ENCODE results near the gene C16orf92.

C16orf92 gene

DNA sequence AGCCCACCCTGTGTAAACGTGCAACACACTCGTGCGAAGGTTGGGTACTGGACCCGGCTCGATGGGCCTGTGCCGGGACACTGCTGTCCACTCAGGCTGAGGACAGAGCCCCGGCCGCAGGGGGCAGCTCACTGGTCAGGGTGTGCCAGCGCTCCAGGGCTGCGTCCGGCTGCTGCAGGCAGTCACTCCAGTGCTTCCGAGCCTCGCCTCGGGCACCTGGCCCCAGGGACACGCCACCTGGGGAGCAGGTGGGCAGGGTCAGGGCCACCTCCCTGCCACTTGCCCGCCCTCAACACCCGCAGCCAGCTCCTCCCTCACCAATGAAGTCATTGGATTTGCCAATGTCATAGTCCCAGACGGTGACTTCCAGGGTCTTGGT is 16.9 kb upstream of the C16orf92 start:
- no peak overlapping the region for H3K4me3 ChIP-seq (ENCODE audit: low read depth, low read length)
- no peak for TF ChIP-seq CTCF (IDR thresholded peaks at IDR 0.05; ENCODE audit: borderline replicate concordance, insufficient read depth, low read depth, low read length)

DNA sequence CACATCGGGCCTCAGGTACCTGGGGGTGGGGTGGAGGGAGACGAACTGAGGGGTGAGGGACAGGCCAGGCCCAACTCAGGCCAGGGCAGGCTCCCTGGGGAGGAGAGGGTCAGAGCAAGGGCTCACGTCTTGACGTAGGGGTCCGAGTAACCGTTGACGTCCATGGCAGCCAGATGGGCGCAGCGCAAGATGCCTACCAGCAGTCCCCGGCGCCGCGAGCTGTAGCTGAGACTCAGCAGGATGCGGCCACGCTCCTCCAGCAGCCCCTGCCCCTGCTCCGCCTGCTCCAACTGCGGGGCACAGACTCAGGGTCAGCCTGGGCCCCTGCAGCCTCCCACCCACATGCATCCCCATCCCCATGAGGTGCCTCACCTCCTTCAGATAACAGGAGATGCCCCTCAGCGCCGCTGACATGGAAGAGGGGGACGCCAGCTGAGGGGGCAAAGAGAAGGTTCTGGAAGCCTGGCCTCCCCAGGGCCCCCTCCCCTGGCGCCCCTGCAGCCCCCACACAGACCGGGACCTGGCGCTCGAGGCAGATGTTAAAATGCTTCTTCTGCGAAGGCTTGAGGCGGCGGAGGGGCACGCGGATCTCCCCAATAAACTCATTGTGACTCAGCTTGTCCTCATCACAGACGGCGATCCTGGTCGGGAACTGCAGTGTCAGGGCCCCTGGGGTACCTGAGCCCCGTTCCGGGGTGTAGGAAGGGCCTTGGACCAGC is 16.2 kb upstream of the C16orf92 start:
- no peak for TF ChIP-seq CTCF (IDR thresholded peaks at IDR 0.05; ENCODE audit: borderline replicate concordance, insufficient read depth, low read depth, low read length)
- H3K4me3 ChIP-seq (ENCODE audit: low read depth, low read length): no peak overlapping the region

DNA sequence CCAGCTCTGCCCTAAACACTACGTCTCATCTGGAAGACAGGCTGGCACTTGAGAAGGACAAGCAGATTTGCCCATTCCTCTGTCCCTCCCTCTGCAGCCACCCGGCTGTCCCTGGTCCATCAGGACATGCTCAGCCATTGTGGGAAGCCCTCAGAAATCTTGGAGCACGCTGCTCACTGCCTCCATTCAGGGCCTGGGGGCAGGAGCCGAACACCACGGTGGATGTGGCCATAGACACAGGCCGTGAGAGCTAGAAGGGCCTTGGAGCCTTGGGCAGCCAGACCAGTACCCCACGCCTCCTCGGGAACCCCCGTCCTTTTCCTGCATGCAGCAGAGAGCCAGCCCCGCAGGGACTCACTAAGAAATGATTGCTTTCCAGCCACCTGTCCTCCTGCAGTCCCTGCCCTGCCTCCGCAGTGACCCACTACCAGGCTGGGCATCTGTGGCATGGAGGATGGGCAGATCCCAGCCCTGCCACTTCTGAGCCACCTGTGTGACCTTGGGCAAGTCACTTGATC is 15.6 kb upstream of the C16orf92 start:
- TF ChIP-seq CTCF (IDR thresholded peaks at IDR 0.05; ENCODE audit: borderline replicate concordance, insufficient read depth, low read depth, low read length): no peak

DNA sequence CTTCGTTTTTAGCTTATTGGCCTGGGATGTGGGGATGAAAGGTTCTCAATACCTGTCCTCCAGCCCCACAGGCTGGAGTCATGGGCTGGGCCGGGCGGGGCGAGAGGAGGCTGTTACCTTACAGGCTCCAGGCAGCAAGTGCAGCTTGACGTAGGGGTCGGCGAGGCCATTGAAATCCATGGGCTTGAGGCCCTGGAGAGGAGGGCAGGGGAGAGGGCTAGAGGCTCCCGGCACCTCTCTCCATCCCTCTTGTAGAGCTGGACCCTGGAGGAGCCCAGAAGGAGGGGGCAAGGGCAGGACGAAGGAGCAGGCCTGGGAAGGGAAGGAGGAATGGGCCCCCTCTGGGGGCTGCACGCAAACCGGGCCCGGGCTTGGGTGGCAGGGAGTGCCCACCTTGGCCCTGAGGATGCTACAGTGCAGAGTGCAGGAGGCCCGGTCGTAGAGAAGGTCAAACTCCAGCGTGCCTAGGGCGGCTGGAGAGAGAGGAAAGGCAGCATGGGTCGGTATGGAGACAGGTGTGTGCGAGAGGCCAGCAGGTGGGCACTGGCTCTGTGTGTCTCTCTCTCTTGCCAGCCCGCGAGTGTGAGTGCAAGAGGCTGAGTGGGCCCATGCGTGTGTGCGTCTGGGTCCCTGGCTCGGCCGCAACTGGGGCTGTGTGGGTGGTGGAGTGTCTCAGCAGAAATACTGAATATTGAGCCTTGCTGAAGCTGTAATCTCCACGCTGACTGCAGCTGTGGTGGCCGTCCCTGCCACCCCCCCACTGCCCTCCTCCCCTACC is 13.7 kb upstream of the C16orf92 start:
- no peak for TF ChIP-seq CTCF (IDR thresholded peaks at IDR 0.05; ENCODE audit: borderline replicate concordance, insufficient read depth, low read depth, low read length)
- no peak overlapping the region for H3K4me3 ChIP-seq (ENCODE audit: low read depth, low read length)

More for the DNA sequence above, 15.6 kb upstream of the C16orf92 start:
- no peak overlapping the region for H3K4me3 ChIP-seq (ENCODE audit: low read depth, low read length)

DNA sequence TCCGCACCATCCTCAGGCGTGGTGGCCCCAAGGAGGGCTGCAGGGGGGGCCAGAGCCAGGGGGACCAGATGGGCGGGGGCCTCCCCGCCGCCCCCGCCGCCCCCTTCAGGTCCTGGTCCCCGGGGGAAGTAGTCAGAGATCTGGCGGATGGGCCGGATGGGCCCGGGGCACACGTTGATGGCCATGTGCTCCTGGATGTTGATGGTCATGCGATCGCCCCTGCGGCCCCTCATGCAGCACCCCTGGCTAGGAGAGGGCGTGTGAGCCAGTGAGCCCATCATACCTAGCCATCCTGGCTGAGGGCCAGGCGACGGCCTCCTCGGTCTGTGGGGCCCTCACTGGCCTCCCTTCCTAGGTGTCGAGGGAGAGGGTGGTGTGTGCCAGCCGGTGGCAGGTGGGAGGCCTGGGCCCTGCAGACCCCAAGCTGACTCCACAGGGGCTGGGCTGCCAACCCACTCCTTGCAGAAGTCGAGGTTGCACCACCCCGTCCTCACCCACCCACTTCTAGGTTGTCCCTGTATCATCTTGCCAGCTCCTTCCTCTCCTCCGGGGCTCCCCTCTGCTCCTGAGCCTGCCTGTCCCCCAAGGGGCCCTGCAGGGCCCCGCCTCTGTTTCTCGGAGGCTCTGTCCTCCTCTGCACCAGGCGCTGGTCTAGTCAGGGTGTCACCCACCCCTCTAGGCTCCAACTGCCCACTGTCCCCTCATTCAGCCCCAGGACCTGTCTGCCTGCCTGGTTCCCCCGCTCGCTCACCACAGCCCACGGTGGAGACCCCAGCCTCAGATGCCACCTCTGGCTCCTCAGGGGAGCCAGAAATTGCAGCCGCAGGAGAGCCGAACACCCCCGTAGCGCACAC is 12.8 kb upstream of the C16orf92 start:
- no peak for TF ChIP-seq CTCF (IDR thresholded peaks at IDR 0.05; ENCODE audit: borderline replicate concordance, insufficient read depth, low read depth, low read length)
- no peak overlapping the region for H3K4me3 ChIP-seq (ENCODE audit: low read depth, low read length)

DNA sequence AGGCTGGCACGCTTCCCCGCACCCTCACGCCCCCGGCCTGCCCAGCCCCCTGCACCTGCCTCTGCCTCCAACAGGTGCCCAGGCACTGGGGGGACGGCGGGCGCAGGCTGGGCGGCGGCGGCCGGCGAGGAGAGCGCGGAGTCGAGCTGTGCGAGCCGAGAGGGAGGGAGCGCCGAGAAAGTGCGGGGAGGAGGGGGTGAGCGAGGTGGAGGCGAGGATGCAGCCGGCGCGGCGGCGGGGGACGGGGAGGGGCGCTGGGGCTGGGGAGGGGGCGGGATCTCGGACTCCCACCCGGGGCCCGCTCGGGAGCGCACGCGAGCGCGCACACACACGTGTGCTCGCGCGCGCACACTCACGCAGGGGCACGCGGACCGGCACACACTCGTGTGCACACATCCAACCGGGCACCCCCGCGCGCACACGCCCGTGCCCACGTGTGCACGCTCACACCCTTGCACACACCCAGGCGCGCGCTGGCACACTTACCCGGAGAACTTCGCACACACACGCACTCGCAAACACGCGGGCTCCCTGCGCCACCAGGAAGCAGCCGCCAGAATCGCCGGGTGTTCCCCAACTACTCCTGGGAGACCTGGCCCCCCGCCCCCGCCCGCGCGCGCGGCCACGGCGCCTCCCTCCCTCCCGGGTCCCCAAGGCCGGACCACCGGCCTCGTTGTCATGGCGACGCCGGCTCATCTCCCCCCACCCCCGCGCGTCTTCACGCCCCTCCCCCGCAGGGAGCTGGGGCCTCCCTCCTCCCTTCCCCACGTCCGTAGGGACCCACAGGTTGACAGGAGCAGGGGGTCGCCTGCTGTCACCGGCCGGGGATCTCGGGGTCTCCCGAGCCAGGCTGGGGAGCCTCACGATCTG is 11.9 kb upstream of the C16orf92 start, which contains the start of gene DOC2A:
Gene DOC2A (minus strand): TSS at position 184 of the 870 bp plus-strand sequence. CDS start 805 bp downstream, outside the sequence.
- peak within 1 kb of the TSS; percentile 27 for H3K4me3 ChIP-seq (ENCODE audit: low read depth, low read length)
- no peak for TF ChIP-seq CTCF (IDR thresholded peaks at IDR 0.05; ENCODE audit: borderline replicate concordance, insufficient read depth, low read depth, low read length)
